SK-N-SH (cell line): ENCODE data around the gene FABP2. TPM values are rescaled to one million over a fixed set of nuclear protein-coding genes. Genes with fewer than 3 reads are reported as not detected.

Source experiments
- CTCF ChIA-PET: fragments of 300-600, 350-600 bp; formaldehyde crosslinking; extraction: SDS; loops from one replicate; lab custom pipeline; 2021; lab: Yijun Ruan, JAX
- POLR2A ChIA-PET: fragments of 350-600 bp; sonication (Branson Sonifier 250); formaldehyde crosslinking; extraction: SDS; loops from one replicate; lab custom pipeline; 2020; ENCODE audit warnings: antibody characterized with exemption, inconsistent platforms; lab: Yijun Ruan, JAX
- DNase-seq: peaks from one replicate; pipeline ENCODE4 v3.0.0; 2012
- H2AFZ ChIP-seq: fragments of 200-600 bp; sonication (generic); 2 replicates; pipeline ENCODE4 v1.8.1; 2016; ENCODE audit warnings: antibody characterized with exemption, mild to moderate bottlenecking, low read depth
- H3F3A ChIP-seq: fragments of 200-600 bp; sonication (generic); replicated peaks from 2 replicates; pipeline ENCODE3; 2016; ENCODE audit warnings: antibody characterized with exemption, mild to moderate bottlenecking; ENCODE audit not compliant: insufficient read depth
- H3K27ac ChIP-seq, 2 experiments: fragments of 200-500 bp in 1 of 2; fragments of 200-600 bp in 1 of 2; sonication (Bioruptor generic) in 1 of 2; sonication (generic), shearing (Covaris generic) in 1 of 2; 2 replicates each; pipeline versions ENCODE4 v1.5.1 to v1.6.1; 2014 to 2016; ENCODE audit warnings: low read depth in 2 of 2, inconsistent platforms in 1 of 2, low read length in 1 of 2, mild to moderate bottlenecking in 1 of 2, mixed read lengths in 1 of 2
- H3K27me3 ChIP-seq: fragments of 200-600 bp; sonication (generic), shearing (Covaris generic); 2 replicates; pipeline ENCODE4 v1.6.1; 2016; ENCODE audit warnings: mixed run types; ENCODE audit not compliant: insufficient read depth
- H3K36me3 ChIP-seq, 2 experiments: fragments of 200-500 bp in 1 of 2; fragments of 200-600 bp in 1 of 2; sonication (Bioruptor generic) in 1 of 2; sonication (generic) in 1 of 2; replicated peaks in 1 of 2; 2 replicates each; pipeline versions ENCODE3 to v1.5.1; 2014 to 2016; ENCODE audit warnings: low read length in 1 of 2, mild to moderate bottlenecking in 1 of 2; ENCODE audit not compliant: insufficient read depth in 2 of 2, control insufficient read depth in 1 of 2
- H3K4me1 ChIP-seq, 2 experiments: fragments of 200-500 bp in 1 of 2; fragments of 200-600 bp in 1 of 2; sonication (Bioruptor generic) in 1 of 2; sonication (generic), shearing (Covaris generic) in 1 of 2; 2 replicates each; pipeline versions ENCODE4 v1.5.1 to v1.6.1; 2014 to 2016; ENCODE audit warnings: low read depth in 1 of 2, low read length in 1 of 2, mixed run types in 1 of 2; ENCODE audit not compliant: insufficient read depth in 2 of 2, control insufficient read depth in 1 of 2
- H3K4me2 ChIP-seq: fragments of 200-600 bp; sonication (generic), shearing (Covaris generic); 2 replicates; pipeline ENCODE4 v1.6.1; 2017; ENCODE audit warnings: mixed run types
- H3K4me3 ChIP-seq, 2 experiments: fragments of 200-500 bp in 1 of 2; fragments of 200-600 bp in 1 of 2; sonication (Bioruptor generic) in 1 of 2; sonication (generic), shearing (Covaris generic) in 1 of 2; 2 replicates each; pipeline versions ENCODE4 v1.5.1 to v1.8.1; 2014 to 2016; ENCODE audit warnings: low read depth in 2 of 2, inconsistent platforms in 1 of 2, low read length in 1 of 2, mild to moderate bottlenecking in 1 of 2, mixed read lengths in 1 of 2, moderate library complexity in 1 of 2
- H3K79me2 ChIP-seq: fragments of 200-600 bp; sonication (generic); 2 replicates; pipeline ENCODE4 v1.8.1; 2017; ENCODE audit warnings: mild to moderate bottlenecking; ENCODE audit not compliant: insufficient read depth
- H3K9ac ChIP-seq: fragments of 200-600 bp; sonication (generic); 2 replicates; pipeline ENCODE4 v1.6.1; 2017; ENCODE audit warnings: mixed run types
- H3K9me2 ChIP-seq: fragments of 200-600 bp; sonication (generic); 2 replicates; pipeline ENCODE4 v1.6.1; 2017; ENCODE audit warnings: mixed run types
- H3K9me3 ChIP-seq: fragments of 200-600 bp; sonication (generic); 2 replicates; pipeline ENCODE4 v1.6.1; 2017; ENCODE audit warnings: mixed run types, mild to moderate bottlenecking, moderate library complexity
- H4K20me1 ChIP-seq: fragments of 200-600 bp; sonication (generic); 2 replicates; pipeline ENCODE4 v1.6.1; 2017; ENCODE audit warnings: mild to moderate bottlenecking, mixed run types; ENCODE audit not compliant: insufficient read depth
- EZH2phosphoT487 ChIP-seq: fragments of 200-600 bp; sonication (generic); IDR thresholded peaks from 2 replicates; pipeline ENCODE4 v1.6.1; 2017; ENCODE audit warnings: low read depth, mixed run types, mild to moderate bottlenecking, antibody characterized with exemption, moderate library complexity, borderline replicate concordance
- JUND ChIP-seq: IDR thresholded peaks from 2 replicates; pipeline ENCODE4 v1.4.0; 2012
- MEF2A ChIP-seq: IDR thresholded peaks from 2 replicates; pipeline ENCODE4 v1.4.0; 2012; ENCODE audit warnings: low read depth, borderline replicate concordance
- NRF1 ChIP-seq: IDR thresholded peaks from 2 replicates; pipeline ENCODE4 v1.6.1; 2012; ENCODE audit warnings: low read depth, mild to moderate bottlenecking, low read length
- POLR2AphosphoS5 ChIP-seq: IDR thresholded peaks from 2 replicates; pipeline ENCODE4 v1.6.1; 2012; ENCODE audit warnings: low read depth, low read length
- RAD21 ChIP-seq: IDR thresholded peaks from 2 replicates; pipeline ENCODE4 v1.6.1; 2012; ENCODE audit warnings: mild to moderate bottlenecking, low read length
- RXRA ChIP-seq: IDR thresholded peaks from 2 replicates; pipeline ENCODE4 v1.4.0; 2012; ENCODE audit warnings: low read depth, mild to moderate bottlenecking, borderline replicate concordance
- SIN3A ChIP-seq: IDR thresholded peaks from 2 replicates; pipeline ENCODE4 v1.6.1; 2012; ENCODE audit warnings: low read depth, mild to moderate bottlenecking, low read length, moderate library complexity, borderline replicate concordance
- SMC3 ChIP-seq: IDR thresholded peaks from 2 replicates; pipeline ENCODE4 v1.6.1; 2012; ENCODE audit warnings: low read depth, low read length, improper control_type of control experiment
- TAF1 ChIP-seq: IDR thresholded peaks from 2 replicates; pipeline ENCODE4 v1.6.1; 2012; ENCODE audit warnings: low read depth, mild to moderate bottlenecking, low read length, moderate library complexity, borderline replicate concordance
- YY1 ChIP-seq: IDR thresholded peaks from 2 replicates; pipeline ENCODE4 v1.4.0; 2012; ENCODE audit warnings: low read depth, mild to moderate bottlenecking
- WGBS: methylation state at CpG from one replicate; pipeline ENCODE4 v1.1.6; 2017; ENCODE audit warnings: low lambda C conversion rate; 5-methylcytosine and 5-hydroxymethylcytosine counted together
- polyA plus RNA-seq, 3 experiments: library from polyadenylated mRNA; depleted of rRNA; stranded (reverse); fragments of >200 nt; gene quantifications; 2 replicates each; pipeline ENCODE4 v1.2.3, GENCODE V29; 2012
- TF ChIP-seq, protein P1 (sequence below): IDR thresholded peaks from 2 replicates; pipeline ENCODE4 v1.6.1; 2012; ENCODE audit warnings: mild to moderate bottlenecking, low read depth, low read length, moderate library complexity
- TF ChIP-seq, protein P2 (sequence below): fragments of 150-350 bp; IDR thresholded peaks from 2 replicates; pipeline ENCODE4 v1.6.1; 2017; ENCODE audit warnings: antibody characterized with exemption, low read length, low read depth, borderline replicate concordance
- TF ChIP-seq, protein P3 (sequence below): IDR thresholded peaks from 2 replicates; pipeline ENCODE4; 2012
- TF ChIP-seq, protein P4 (sequence below): IDR thresholded peaks from 2 replicates; pipeline ENCODE4 v1.4.0; 2012; ENCODE audit warnings: low read depth, borderline replicate concordance
- TF ChIP-seq, protein P5 (sequence below): IDR thresholded peaks from 2 replicates; pipeline ENCODE4 v1.4.0; 2012; ENCODE audit warnings: low read depth, borderline replicate concordance
- TF ChIP-seq, protein P6 (sequence below): fragments of 200-600 bp; sonication (generic); IDR thresholded peaks from 2 replicates; pipeline ENCODE4 v1.6.1; 2017; ENCODE audit warnings: antibody characterized with exemption, mild to moderate bottlenecking, moderate library complexity
- TF ChIP-seq, protein P7 (sequence below): IDR thresholded peaks from 2 replicates; pipeline ENCODE4 v1.4.0; 2012; ENCODE audit warnings: low read depth

FABP2 gene
- polyA plus RNA-seq, 1 of the 3 experiments (the other 2 are of a cell fraction): not detected

DNA sequence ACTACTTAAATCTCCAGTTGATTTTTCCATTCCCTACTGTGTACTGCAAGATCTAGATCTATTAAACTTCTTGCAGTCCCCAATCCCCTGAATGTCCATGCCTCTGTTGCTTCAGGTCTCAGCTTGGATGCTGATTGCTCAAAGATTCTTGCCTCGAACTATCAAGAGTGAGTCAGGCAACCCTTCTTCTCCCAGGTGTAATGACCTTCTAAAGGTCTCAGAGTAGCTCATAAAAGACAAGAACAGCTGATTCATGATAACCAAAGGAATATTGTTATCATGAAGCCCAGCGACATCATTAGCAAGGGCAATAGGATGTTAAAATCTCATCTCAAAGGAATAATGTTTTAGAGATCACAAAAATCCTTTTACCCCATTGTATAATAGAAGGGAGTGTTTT, 6.8 kb upstream of the FABP2 start (continued):
- TF ChIP-seq, protein P1, sequence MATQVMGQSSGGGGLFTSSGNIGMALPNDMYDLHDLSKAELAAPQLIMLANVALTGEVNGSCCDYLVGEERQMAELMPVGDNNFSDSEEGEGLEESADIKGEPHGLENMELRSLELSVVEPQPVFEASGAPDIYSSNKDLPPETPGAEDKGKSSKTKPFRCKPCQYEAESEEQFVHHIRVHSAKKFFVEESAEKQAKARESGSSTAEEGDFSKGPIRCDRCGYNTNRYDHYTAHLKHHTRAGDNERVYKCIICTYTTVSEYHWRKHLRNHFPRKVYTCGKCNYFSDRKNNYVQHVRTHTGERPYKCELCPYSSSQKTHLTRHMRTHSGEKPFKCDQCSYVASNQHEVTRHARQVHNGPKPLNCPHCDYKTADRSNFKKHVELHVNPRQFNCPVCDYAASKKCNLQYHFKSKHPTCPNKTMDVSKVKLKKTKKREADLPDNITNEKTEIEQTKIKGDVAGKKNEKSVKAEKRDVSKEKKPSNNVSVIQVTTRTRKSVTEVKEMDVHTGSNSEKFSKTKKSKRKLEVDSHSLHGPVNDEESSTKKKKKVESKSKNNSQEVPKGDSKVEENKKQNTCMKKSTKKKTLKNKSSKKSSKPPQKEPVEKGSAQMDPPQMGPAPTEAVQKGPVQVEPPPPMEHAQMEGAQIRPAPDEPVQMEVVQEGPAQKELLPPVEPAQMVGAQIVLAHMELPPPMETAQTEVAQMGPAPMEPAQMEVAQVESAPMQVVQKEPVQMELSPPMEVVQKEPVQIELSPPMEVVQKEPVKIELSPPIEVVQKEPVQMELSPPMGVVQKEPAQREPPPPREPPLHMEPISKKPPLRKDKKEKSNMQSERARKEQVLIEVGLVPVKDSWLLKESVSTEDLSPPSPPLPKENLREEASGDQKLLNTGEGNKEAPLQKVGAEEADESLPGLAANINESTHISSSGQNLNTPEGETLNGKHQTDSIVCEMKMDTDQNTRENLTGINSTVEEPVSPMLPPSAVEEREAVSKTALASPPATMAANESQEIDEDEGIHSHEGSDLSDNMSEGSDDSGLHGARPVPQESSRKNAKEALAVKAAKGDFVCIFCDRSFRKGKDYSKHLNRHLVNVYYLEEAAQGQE: no peak
- TF ChIP-seq, protein P2, sequence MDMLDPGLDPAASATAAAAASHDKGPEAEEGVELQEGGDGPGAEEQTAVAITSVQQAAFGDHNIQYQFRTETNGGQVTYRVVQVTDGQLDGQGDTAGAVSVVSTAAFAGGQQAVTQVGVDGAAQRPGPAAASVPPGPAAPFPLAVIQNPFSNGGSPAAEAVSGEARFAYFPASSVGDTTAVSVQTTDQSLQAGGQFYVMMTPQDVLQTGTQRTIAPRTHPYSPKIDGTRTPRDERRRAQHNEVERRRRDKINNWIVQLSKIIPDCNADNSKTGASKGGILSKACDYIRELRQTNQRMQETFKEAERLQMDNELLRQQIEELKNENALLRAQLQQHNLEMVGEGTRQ: no peak
- TF ChIP-seq SMC3 (no peak), YY1 (no peak)

DNA sequence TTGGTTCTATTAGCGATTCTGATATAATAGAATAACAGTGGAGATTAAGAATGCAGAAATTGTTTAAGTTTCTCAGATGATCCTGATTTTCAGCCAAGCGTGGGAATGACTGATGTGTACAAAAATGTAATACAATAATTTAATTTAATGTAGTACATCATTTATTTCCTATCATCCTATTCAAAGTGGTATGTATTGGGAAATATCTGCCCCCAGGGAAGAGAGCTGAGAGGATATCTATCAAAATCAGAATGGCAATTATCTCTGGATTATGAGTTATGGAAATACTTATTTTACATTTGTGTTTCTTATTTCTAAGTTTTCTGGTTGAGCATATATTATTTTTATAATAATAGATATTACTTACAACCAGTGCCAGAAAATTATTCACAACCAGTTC, 3.9 kb downstream of the FABP2 start:
- Histone ChIP-seq H3K36me3 (no peaks in the 10 kb centered on the region), H3K27me3 (no peaks in the 10 kb centered on the region), H4K20me1 (no peaks in the 10 kb centered on the region), H3K9ac (no peak overlapping the region), H3K4me2 (no peak overlapping the region), H3K27ac (no peak overlapping the region), H3K79me2 (no peaks in the 10 kb centered on the region), H3K4me3 (no peak overlapping the region), H3K9me2 (no peaks in the 10 kb centered on the region), H2AFZ (no peak overlapping the region), H3K9me3 (no peaks in the 10 kb centered on the region), H3K4me1 (no peaks in the 10 kb centered on the region), H3F3A (no peaks in the 10 kb centered on the region)
- 20% methylated on average over 2 of the region's 2 CpGs for WGBS
- ChIA-PET POLR2A (no interaction called here), CTCF (interaction anchor here (1.0 to 1.2 kb wide), 2 partner anchors 11 to 173 kb away, joined by 3 read pairs; no protein-coding TSS in a partner anchor)
- no peak for DNase-seq
- TF ChIP-seq NRF1 (no peak), EZH2phosphoT487 (no peak), MEF2A (no peak), RAD21 (no peak), TAF1 (no peak), SIN3A (no peak), SMC3 (no peak), JUND (no peak), YY1 (no peak), RXRA (no peak), POLR2AphosphoS5 (no peak)
- TF ChIP-seq, protein P3, sequence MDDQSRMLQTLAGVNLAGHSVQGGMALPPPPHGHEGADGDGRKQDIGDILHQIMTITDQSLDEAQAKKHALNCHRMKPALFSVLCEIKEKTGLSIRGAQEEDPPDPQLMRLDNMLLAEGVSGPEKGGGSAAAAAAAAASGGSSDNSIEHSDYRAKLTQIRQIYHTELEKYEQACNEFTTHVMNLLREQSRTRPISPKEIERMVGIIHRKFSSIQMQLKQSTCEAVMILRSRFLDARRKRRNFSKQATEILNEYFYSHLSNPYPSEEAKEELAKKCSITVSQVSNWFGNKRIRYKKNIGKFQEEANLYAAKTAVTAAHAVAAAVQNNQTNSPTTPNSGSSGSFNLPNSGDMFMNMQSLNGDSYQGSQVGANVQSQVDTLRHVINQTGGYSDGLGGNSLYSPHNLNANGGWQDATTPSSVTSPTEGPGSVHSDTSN: no peak
- TF ChIP-seq, protein P4, sequence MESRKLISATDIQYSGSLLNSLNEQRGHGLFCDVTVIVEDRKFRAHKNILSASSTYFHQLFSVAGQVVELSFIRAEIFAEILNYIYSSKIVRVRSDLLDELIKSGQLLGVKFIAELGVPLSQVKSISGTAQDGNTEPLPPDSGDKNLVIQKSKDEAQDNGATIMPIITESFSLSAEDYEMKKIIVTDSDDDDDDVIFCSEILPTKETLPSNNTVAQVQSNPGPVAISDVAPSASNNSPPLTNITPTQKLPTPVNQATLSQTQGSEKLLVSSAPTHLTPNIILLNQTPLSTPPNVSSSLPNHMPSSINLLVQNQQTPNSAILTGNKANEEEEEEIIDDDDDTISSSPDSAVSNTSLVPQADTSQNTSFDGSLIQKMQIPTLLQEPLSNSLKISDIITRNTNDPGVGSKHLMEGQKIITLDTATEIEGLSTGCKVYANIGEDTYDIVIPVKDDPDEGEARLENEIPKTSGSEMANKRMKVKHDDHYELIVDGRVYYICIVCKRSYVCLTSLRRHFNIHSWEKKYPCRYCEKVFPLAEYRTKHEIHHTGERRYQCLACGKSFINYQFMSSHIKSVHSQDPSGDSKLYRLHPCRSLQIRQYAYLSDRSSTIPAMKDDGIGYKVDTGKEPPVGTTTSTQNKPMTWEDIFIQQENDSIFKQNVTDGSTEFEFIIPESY: no peak
- TF ChIP-seq, protein P5, sequence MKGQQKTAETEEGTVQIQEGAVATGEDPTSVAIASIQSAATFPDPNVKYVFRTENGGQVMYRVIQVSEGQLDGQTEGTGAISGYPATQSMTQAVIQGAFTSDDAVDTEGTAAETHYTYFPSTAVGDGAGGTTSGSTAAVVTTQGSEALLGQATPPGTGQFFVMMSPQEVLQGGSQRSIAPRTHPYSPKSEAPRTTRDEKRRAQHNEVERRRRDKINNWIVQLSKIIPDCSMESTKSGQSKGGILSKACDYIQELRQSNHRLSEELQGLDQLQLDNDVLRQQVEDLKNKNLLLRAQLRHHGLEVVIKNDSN: no peak
- TF ChIP-seq, protein P6, sequence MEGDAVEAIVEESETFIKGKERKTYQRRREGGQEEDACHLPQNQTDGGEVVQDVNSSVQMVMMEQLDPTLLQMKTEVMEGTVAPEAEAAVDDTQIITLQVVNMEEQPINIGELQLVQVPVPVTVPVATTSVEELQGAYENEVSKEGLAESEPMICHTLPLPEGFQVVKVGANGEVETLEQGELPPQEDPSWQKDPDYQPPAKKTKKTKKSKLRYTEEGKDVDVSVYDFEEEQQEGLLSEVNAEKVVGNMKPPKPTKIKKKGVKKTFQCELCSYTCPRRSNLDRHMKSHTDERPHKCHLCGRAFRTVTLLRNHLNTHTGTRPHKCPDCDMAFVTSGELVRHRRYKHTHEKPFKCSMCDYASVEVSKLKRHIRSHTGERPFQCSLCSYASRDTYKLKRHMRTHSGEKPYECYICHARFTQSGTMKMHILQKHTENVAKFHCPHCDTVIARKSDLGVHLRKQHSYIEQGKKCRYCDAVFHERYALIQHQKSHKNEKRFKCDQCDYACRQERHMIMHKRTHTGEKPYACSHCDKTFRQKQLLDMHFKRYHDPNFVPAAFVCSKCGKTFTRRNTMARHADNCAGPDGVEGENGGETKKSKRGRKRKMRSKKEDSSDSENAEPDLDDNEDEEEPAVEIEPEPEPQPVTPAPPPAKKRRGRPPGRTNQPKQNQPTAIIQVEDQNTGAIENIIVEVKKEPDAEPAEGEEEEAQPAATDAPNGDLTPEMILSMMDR: no peak
- TF ChIP-seq, protein P7, sequence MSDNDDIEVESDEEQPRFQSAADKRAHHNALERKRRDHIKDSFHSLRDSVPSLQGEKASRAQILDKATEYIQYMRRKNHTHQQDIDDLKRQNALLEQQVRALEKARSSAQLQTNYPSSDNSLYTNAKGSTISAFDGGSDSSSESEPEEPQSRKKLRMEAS: no peak
